COLO668 (cell line): ENCODE measurements around the gene ADAMTS8.
"Not testable (repeated sequence)": the region's sequence is repeated elsewhere in the genome, so short reads cannot be mapped to it uniquely, and the experiment has no call there.

ENCODE experiments used
- DNase-seq: peaks from one replicate; lab custom pipeline; 2025; ENCODE audit not compliant: unreplicated experiment; lab: John Stamatoyannopoulos, UW

The ADAMTS8 gene

DNA sequence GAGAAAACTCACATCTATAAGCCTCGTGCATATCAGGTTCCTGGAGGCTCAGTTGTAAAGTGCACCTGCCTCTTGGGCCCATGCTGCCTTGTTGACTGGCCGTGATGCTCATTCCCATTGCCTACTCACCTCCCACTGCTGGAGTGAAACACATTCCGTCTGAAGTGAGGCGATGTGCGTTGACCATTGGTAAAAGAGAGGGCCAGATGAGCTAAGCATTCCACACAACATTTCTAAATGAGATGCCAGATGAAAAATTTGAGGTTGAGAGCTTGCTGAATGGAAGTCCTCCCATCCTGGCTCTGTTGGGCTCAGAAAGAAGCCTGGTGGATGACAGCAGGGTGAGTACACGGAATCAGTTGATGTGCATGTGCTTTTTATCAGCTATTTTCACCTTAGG lies 11.5 kb upstream of the ADAMTS8 start:
- no peak for DNase-seq

DNA sequence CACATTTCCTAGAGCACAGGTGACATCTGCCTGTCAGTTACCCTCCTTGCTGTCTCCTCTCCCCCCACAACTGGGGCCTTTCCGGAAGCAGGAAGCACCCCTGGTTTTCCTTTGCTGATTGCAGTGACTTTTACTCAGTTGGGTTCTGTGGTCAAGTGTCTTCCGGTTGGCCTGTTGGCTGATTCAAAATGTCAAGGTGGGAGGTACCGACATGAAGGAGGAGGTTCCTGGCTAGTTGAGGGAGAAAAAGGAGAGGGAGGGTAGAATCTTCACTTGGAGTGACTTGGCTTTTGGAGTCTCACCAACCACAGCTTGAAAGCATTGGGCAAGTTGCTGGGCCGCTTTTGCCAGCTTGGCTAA lies 10.7 kb upstream of the ADAMTS8 start:
- DNase-seq: no peak

DNA sequence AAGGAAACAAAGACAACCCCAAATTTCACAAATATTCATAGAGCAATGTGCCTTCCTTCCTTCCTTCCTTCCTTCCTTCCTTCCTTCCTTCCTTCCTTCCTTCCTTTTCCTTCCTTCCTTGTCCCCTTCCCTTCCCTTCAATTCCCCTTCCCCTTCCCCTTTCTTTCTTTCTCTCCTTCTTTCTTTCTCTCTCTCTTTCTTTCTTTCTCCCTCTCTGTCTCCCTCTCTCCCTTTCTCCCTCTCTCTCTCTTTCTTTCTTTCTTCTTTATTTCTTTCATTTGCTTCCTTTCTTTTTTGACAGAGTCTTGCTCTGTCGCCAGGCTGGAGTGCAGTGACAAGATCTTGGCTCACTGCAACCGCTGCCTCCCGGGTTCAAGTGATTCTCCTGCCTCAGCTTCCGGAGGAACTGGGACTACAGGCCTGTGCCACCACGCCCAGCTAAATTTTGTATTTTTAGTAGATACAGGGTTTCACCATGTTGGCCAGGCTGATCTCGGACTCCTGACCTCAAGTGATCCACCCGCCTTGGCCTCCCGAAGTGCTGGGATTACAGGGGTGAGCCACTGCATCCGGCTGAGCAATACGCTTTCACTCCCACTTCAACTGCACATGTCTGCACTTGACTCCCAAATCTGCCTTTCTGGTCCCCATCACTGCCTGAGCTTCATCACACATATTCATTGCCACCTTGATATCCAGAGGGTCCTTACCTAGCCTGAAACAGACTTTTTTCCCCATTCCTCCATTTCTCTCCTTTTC lies 10.2 kb upstream of the ADAMTS8 start:
- DNase-seq: not testable (repeated sequence)

DNA sequence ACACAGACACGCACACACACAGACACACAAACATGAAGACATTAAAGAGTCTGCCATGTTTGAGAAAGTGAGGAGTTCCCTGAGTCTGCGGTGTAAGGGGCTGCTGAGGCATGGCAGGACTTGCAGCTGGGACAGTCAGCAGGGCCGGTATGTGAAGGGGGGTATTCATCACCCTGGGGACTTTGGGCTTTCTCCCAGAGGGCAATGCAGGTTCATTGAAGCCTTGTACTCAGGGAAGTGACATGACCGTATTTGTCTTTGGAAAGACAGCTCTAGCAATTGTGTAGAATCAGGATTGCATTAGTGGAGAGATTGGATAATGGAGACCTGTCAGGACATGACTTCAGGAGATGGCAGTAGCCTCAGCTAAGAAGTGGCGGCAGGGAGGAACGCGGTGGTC lies 9.4 kb upstream of the ADAMTS8 start:
- DNase-seq: no peak

DNA sequence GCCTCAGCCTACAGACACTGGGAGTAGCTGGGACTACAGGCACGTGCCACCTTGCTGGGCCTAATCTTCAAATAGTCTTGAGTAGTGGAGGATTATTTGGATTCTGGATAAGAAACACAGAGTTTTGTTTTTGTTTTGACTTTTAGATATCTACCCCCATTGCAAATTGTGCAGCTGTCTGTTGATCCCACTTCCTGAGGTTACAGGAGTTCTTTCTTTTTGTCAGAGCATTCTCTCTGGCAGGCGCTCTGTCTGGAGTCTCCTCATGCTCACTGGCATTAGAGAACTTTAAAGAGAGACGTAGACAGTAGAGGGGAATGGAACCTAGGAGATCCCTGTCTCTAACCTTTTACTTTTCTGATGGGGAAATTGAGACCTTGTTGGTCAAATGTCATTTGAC lies 7.8 kb upstream of the ADAMTS8 start:
- no peak for DNase-seq

DNA sequence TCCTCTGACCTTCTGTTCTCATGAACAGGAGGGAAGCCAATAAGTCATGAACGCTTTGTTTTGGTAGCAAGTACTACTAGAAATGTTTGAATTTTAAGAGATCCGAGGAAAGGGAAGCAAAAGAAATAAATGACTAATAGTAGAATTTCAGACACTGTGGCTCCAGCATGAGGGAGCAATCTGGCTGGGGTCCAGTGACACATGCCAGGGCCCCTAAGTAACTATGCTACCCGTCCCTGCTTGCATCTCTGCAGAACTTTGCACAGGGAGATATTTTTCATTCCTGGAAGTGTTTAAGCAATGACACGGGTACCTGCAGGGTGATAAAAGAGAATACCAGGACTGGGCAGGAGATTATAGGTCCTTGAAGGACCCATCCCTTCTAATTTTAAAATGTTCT lies 7.3 kb upstream of the ADAMTS8 start:
- no peak for DNase-seq

DNA sequence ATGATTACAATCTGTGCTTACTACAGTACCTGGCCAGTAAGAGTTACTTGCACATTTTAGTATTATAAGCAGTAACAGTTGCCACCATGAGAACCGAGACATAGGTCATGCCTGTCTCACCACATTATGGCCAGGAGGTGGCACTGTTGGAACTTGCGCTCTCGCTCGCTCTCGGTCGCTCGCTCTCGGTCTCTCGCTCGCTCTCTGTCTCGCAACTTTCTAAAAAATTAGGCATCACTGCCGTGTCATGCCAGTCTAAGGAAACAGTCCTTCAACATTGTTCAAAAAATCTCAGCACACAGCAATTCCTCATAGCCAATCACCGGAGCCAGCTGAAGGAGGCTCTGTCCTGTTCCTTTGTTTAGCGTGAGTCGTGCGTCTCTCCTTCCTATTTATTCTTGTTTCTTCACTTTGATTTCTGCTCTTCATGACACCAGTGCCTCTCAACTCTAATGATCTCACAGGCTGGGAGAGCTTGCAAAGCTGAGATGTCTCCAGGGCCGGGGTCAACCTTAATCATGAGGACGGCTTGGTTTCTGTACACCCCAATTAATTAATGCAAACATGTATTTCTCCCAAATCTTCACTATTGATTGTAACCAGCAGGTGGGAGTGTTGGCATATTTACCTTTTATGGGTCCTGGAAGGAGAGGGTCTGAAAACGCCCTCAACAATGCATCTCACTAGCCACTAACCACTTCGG lies 6.3 kb upstream of the ADAMTS8 start:
- DNase-seq: peak; percentile 72

DNA sequence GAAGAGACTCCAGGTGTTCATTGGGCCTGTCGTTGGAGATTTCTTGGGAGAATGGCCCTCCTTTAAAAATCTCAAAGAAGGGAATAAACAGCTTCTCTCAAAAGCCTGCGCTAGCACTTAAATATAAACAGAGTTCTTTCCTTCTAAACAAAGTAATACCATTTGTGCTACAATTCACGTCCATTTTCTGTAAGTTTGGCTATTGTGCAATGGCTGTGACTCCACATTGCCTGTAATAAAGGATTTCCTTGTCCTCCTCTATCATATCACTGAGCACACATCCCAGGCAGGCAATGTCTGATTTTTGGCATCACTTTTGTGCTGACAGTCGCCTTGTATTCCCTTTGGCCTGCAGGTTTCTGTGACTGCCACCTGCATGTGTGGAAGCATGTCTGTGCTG lies 4.9 kb upstream of the ADAMTS8 start:
- no peak for DNase-seq

DNA sequence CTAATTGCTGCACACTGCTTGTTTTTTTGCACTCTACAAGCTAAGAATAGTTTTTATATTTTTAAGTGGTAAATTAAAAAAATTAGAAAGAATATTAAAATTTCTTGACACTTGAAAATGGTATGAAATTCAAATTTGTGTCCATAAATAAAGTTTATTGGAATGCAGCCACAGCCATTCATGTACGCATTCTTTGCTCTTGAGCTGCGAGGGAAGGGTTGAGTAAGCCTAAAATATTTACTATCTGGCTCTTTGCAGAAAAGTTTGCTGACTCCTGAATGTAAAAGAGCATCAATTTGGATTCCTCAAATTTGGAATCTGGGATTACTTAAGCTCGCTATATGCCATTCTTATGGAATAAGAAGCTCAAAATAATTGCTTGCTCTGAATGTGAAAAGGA lies 3.4 kb upstream of the ADAMTS8 start:
- DNase-seq: no peak

DNA sequence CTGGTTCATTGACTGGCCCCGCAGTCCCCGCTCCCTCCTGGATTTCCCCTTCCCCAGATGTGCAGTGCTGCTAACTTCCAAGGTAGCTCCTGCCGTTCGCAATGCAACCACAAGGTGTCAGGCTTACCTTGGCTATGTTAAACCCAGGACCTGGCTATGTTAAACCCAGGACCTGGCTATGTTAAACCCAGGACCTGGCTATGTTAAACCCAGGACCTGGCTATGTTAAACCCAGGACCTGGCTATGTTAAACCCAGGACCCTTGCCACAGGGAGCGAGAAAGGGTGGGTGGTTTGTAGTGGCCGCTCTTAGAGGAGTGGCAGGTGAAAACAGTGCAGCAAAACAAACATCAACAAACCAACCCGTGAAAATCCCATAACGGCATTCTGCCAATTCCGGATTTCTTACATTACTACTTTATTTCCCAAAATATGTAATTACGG lies 2.9 kb upstream of the ADAMTS8 start:
- DNase-seq: peak; percentile 74

DNA sequence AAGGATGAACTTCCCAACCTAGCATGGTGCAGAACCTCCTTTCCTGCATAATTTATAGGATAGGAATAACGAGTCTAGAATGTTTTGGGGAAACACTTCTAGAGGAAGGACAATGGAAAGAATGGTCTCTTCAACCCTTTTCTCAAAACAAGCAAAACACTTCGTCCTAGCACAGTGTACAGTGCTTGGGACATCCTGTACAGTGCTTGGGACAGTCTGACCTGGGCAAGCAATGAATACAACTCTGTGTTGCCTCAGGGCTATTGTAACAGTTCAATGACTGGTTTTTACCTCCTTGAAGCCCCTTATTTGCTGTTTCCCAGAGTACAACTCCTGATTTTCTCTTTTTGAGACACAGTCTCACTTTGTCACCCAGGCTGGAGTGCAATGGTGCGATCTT lies 1.6 kb upstream of the ADAMTS8 start:
- DNase-seq: no peak

DNA sequence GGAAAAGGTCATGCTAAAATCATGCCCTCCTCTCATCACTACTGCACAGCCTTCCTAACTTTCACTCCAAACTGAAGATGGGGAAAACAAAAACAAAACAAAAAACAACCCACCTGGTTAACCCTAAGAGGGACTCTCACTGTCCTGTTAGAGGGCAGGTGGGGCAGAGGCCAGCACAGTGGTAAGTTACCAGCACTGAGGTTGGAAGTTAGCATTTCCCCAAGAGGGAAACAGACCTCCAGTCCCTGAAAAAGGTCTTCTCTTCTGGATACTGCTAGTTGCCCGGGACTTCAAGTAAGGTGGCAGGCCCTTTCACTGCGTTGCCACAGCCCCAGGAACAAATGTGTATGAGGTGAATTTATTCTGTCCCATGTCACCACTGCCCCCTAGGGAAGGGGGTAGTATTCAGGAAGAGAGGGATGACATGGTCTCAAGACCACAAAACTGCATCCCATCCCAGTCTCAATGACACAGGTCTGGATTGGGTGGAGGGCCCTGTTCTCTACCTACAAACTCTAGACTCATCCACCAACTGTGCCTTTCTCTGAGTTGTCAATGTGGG lies 792 bp upstream of the ADAMTS8 start:
- DNase-seq: no peak

DNA sequence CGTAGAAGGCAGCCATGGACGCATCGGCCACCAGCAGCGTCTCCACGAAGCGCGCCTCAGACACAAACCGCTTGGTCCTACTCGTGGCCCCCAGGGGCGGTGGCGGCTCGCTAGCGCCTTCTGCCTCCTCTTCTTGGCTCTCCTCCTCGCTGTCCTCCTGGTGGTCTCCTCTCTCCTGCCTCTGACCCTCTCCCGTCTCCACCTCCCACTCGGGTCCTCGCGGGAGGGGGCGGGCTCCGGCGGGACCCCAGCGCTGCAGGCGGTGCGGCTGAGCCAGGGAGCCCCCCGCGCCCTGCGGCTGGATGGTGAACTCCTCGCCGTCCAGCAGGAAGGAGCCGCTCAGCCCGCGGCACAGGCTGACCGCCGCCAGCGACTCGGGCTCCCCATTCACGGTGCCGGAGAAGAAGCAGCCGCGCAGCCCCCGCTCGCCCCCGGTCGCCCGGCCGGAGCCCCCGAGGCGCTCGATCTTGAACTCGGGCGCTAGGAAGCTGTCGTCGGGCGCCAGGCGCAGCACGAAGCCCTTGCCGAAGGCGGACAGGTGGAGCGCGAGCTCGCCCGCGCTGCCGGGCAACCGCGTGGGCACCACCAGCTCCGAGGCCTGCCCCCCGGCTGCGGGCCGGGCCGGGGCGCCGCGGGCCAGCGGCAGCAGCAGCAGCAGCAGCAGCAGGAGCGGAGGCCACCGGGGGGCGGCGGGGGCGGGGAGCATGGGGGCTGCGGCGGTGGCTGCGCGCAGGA lies 661 bp downstream of the ADAMTS8 start:
- peak; percentile 59 for DNase-seq

DNA sequence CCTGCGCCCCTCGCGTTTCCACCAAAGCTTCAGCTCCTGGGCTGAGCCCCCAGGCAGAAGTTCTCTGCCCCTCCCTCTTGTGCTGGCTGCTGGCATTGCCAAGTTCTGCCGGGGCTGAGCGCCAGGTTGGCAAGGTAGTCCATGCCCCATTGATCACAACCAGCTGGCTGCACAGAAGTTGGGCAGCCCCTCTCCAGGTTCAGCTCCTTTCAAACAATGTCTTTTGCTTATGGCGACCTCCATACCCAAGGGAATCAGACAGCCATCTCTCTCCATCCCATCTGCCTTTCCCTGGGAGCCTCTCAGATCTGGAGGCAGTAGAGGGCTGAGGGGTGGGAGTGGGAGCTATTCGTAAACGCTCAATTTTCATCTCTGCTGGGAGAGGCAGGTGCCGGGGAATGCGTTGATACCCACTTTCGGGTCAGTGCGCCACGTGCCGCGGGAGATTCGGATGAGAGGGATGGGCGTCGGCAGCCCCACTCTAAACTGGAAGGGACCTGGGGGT lies 1.5 kb downstream of the ADAMTS8 start:
- DNase-seq: no peak

DNA sequence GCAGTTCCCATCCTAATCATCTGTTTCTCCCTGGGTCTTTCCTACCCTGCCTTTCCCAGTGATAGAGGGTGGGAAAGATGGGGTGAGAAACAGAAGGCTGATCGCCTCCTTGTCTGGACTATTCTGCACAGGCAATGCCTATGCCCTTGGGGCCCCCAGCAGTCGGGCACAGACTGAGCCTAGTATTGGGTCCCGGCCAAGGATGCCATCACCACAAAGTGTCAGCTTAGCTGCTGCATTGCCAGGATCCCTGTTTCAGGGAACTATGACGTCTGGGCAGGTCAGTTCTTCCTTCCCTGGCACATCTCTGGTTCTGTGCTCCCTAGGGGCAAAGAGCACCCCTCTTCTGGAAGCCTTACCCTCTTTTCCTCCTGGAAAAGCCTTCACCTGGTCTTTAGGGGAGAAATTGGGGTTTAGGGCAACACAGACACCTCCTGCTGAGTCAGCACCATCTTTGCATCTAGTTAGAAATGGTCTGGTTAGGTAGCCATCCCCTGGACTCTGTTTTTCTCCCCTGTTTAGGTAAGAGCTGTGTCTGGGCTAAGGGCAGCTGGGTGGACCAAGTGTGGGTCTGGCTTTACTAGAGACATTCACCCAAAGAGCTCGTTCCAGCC lies 2.1 kb downstream of the ADAMTS8 start:
- DNase-seq: no peak

DNA sequence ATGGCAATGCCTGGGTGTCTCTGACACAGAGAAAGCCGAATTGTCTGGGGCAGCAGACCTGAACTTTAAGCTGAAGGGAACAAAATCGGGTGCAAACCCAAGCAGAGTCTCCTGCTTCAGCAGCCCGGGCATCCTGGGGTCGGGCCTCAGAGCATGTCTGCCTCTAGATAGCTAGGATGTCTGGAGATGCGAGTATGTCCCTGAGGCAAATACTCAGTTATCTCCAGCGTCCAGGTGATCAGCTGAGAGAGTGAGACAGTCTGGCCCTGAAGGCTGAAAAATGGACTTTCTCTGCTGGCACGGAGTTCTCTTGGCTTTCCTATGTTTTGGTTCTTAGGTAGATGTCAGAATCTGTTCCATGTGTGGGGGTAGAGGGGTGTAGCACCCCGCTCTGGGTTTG lies 3.3 kb downstream of the ADAMTS8 start:
- DNase-seq: no peak

DNA sequence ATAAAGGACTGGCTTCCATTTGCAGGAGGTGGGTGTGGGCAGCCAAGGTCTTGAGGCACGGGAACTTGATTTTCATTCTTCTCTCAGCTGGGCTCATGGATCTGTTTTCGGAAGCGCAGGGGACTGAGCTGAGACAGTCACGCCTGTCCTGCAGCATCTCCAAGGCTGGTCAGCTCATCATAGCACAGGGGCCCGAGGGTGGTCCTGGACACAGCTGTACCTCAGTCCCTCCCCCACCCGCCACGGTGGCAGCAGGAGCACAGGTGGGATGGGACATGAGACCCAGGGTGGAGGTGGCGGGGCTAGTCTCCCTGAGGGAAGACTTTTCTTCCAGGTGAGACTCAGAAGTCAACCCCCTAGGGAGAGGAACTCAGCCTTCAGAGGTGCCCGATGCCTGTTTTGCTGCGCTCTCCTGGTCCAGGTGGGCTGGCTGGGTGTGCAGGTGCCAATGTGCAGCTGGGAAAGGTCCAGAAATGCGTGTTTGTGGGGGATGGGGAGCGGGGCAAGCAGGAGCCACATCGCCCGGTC lies 3.7 kb downstream of the ADAMTS8 start:
- DNase-seq: no peak

DNA sequence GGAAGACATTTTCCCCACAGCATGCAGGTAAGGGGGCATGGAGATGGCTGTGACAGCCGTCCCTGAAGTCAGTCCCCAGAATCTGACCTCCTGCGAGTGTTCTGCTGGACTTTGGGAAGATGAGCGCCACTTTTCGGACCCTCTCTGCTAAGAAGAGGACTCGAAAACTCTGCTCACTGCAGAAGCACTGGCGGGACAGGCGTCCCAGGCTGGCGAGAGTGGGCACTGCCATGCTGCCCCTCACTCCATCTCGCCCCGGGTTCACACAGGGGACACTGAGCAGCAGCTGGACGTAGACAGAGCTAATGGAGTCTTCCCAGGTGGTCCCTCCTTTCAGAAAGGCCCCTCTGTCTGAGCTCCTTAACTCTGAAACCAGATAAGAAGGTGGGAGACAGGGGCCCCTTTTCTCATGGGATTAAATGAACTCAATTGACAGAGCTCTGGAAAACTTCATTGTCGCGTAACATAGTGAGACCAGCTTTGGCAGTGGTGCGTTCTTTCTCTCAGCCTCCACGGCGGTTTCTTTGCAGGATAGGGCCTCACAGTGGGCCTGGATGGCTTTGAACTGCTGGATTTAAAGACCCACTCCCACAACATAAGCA lies 4.8 kb downstream of the ADAMTS8 start:
- DNase-seq: no peak

DNA sequence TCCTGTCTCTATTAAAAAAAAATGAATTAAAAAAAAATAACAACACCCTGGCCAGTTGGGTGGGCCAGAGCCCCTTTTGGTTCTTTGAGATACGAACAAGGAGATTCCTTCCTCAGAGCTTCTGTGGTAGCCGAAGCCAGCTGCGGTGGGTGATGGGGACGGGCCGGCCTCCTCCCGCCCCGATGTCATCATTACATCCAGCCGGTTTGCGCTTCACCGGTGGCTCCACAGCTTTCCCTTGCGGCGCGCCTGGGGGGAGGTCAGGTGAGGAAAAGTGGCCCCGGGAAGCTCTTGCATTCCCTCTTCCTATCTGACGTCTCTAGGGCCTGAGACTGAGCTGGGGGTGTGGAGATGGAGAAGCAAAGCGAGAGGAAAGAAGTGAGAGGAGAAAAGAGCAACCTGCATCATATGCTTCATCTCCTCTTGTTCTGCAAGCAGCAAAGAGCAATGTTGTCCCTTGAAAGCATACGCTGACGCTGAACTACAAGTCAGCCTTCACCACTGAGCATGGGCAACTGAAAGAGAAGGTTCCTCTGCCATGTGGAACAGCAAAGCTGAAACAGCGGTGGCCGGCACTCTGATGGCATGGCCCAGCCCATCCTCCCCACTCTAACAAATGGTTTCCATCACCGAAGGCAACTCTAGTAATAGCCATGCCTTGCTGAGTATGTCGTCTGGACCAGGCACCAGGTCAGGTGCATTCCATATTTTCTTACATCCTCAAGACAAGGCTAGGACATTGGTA lies 6.0 kb downstream of the ADAMTS8 start:
- no peak for DNase-seq

DNA sequence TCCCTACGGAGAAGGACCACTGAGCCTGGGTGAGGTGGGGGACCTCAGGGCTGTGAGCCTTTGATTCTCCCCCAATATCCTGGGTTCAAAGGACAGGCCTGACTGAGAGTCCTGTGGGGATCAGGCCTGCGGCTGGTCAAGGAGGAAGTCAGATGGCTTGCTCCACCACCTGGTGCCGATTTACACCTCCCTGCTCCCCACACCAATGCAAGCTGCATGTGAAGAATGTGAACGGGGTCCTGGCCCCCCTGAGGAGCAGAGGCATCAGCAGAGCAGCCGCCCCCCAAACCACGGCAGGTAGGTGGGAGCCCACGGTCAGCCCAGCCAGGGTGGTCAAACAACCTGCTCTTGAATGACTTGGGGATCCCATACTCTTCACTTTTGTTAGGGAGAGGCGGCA lies 6.7 kb downstream of the ADAMTS8 start:
- no peak for DNase-seq
